Adrenal gland (tissue), 5 donors: ENCODE measurements around the gene BUD23.

Experiments
- CTCF ChIP-seq, 6 experiments: fragments of 450-650 bp in 4 of 6; fragments of 200-600 bp in 2 of 6; sonication (generic) in 1 of 6; IDR thresholded peaks; 1 replicate in 5 of 6; 2 replicates in 1 of 6; pipeline versions ENCODE4 v1.5.1 to v1.8.0; 2016 to 2021; ENCODE audit warnings: antibody characterized with exemption in 6 of 6, mild to moderate bottlenecking in 2 of 6, moderate library complexity in 1 of 6
- POLR2A ChIP-seq, 2 donors: fragments of 450-650 bp; IDR thresholded peaks; one replicate each; pipeline ENCODE4 v1.6.1; 2017; ENCODE audit warnings: antibody characterized with exemption in 2 of 2, mild to moderate bottlenecking in 2 of 2, moderate library complexity in 1 of 2
- donor health status: DM: no; HTN: no; CAD: no.

GRCh38 chr7:73702665-73703064 is 19.3 kb downstream of the BUD23 start:
- TF ChIP-seq POLR2A (IDR thresholded peaks at IDR 0.05) = no peak
- no peak for TF ChIP-seq CTCF (IDR thresholded peaks at IDR 0.05)
